GM19240 (cell line): Measurements from ENCODE around the gene ARL13B.

Experiments used
- DNase-seq: peaks from one replicate; pipeline ENCODE4 v3.0.0; 2011; ENCODE audit warnings: low spot score; ENCODE audit not compliant: insufficient read length

Gene ARL13B

GRCh38 chr3:94099311-94099710 lies 119.4 kb downstream of the ARL13B start:
- no peak for DNase-seq

- DNase-seq, result no peak
Measured at GRCh38 chr3:94101860-94102259, 121.9 kb downstream of the ARL13B start.
